ENCODE results near the gene ARID3C.

The ARID3C gene

DNA sequence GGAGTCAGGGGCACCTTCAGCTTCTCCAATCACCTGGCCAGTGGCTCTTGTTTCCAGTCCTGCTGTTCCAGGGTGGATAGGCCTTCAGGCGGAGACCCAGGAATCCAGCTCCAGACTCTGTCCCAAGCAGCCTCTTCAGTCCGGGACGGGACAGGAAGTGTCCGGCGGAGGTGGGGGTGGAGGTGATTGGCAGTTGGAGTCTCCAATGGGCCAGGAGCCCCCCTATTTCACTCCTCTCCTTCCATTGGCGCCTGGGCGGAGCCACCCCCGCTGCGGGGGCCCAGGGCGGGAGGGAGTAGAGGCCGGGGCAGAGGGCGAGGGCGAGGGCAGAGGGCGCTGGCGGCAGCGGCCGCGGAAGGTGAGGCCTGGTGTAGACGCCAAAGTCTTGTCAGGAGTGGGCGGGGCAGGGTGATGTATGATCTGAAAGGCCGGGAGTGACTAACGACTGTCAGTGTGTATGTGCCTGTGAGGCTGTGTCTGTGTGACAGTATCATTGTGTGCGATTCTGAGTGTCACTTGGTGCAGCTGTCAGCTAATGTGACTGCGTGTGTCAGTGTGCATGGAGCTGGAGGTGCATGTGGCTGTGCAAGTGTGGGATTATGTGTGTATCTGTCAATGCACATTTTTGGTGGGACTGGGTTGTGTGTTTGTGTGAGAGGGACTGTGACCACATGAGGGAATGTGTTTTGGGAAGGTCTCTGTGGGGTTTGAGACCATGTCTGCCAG lies 23.2 kb upstream of the ARID3C start, which contains the start of gene IL11RA:
TSS of gene IL11RA (plus strand) at position 310 of the 726 bp plus-strand sequence. CDS start 3,033 bp downstream, outside the sequence.
- peak within 1 kb of the TSS; percentile 3 for H3K4me3 ChIP-seq (ENCODE audit: low read length)

GRCh38 chr9:34651321-34651720 lies 22.5 kb upstream of the ARID3C start:
- H3K4me3 ChIP-seq (ENCODE audit: low read length): no peak overlapping the region
- TF ChIP-seq, protein P1, sequence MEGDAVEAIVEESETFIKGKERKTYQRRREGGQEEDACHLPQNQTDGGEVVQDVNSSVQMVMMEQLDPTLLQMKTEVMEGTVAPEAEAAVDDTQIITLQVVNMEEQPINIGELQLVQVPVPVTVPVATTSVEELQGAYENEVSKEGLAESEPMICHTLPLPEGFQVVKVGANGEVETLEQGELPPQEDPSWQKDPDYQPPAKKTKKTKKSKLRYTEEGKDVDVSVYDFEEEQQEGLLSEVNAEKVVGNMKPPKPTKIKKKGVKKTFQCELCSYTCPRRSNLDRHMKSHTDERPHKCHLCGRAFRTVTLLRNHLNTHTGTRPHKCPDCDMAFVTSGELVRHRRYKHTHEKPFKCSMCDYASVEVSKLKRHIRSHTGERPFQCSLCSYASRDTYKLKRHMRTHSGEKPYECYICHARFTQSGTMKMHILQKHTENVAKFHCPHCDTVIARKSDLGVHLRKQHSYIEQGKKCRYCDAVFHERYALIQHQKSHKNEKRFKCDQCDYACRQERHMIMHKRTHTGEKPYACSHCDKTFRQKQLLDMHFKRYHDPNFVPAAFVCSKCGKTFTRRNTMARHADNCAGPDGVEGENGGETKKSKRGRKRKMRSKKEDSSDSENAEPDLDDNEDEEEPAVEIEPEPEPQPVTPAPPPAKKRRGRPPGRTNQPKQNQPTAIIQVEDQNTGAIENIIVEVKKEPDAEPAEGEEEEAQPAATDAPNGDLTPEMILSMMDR (IDR thresholded peaks at IDR 0.05; ENCODE audit: insufficient read depth, low read depth, low read length, missing control alignments): no peak
- no peak for DNase-seq (ENCODE audit: low read depth)

More for the DNA sequence above, 23.2 kb upstream of the ARID3C start, which contains the start of gene IL11RA:
- TF ChIP-seq, protein P1 (IDR thresholded peaks at IDR 0.05; ENCODE audit: insufficient read depth, low read depth, low read length, missing control alignments): no peak
- DNase-seq (ENCODE audit: low read depth): peak; percentile 85

GRCh38 chr9:34650816-34651215 lies 21.9 kb upstream of the ARID3C start:
- no peak overlapping the region for H3K4me3 ChIP-seq (ENCODE audit: low read length)
- TF ChIP-seq, protein P1 (IDR thresholded peaks at IDR 0.05; ENCODE audit: insufficient read depth, low read depth, low read length, missing control alignments): no peak
- no peak for DNase-seq (ENCODE audit: low read depth)

- no peak for DNase-seq (ENCODE audit: low read depth)
Measured at GRCh38 chr9:34648673-34649072, 19.8 kb upstream of the ARID3C start.

DNA sequence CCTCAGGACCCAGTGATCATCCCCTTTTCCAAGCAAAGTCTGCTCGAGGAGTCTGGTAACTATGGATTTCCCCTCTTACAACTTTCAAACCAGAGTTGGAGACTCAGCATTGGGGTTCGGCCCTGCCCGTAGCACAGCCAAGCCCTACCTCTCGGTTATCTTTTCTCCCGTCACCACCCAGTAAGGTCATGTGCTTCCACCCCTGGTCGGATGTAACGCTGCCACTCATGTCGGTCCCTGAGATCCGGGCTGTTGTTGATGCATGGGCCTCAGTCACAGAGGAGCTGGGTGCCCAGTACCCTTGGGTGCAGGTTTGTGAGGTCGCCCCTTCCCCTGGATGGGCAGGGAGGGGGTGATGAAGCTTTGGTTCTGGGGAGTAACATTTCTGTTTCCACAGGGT lies 18.8 kb upstream of the ARID3C start:
- peak overlapping the region; percentile 73 for H3K4me3 ChIP-seq (ENCODE audit: low read length)
- TF ChIP-seq, protein P1 (IDR thresholded peaks at IDR 0.05; ENCODE audit: insufficient read depth, low read depth, low read length, missing control alignments): no peak
- DNase-seq (ENCODE audit: low read depth): no peak

More at GRCh38 chr9:34648673-34649072, 19.8 kb upstream of the ARID3C start:
- TF ChIP-seq, protein P1 (IDR thresholded peaks at IDR 0.05; ENCODE audit: insufficient read depth, low read depth, low read length, missing control alignments): no peak
- H3K4me3 ChIP-seq (ENCODE audit: low read length): no peak overlapping the region

DNA sequence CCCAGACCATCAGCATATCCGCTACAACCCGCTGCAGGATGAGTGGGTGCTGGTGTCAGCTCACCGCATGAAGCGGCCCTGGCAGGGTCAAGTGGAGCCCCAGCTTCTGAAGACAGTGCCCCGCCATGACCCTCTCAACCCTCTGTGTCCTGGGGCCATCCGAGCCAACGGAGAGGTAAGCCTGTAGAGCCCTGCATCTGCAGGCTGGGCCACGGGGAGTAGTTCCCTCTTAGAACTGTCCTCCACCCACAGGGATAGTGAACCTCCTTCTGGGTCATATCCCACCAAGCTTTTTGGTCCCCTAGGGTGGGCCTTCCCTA lies 18.2 kb upstream of the ARID3C start:
- peak overlapping the region; percentile 73 for H3K4me3 ChIP-seq (ENCODE audit: low read length)
- no peak for DNase-seq (ENCODE audit: low read depth)
- TF ChIP-seq, protein P1 (IDR thresholded peaks at IDR 0.05; ENCODE audit: insufficient read depth, low read depth, low read length, missing control alignments): no peak

Data from epithelial cell of esophagus (primary cell).